Natural killer cell (primary cell): Measurements from ENCODE around the gene ZNF541. TPM values are rescaled to one million over a fixed set of nuclear protein-coding genes. Genes with fewer than 3 reads are reported as not detected.

ENCODE experiments used
- ATAC-seq, 3 donors: fragments of 150-1000 bp in 2 of 3; fragments of 200-7000 bp in 1 of 3; cut with Tn5 transposase; 1 replicate in 1 of 3; 2 replicates in 2 of 3; pipeline ENCODE4 v1.10.0; 2021; ENCODE audit warnings: mild to moderate bottlenecking in 2 of 3, moderate library complexity in 2 of 3
- DNase-seq, 2 donors: peaks; one replicate each; pipeline versions ENCODE4 v3.0.0 to v3.0.0-alpha.2; 2013 to 2021; ENCODE audit warnings: mixed read lengths in 1 of 2
- H3K27ac ChIP-seq: one replicate; pipeline ENCODE4 v1.5.1; 2013; ENCODE audit warnings: mild to moderate bottlenecking, low read length
- H3K27me3 ChIP-seq: one replicate; pipeline ENCODE4 v1.6.1; 2013; ENCODE audit warnings: low read length; ENCODE audit not compliant: control insufficient read depth, insufficient read depth
- H3K36me3 ChIP-seq: one replicate; pipeline ENCODE4 v1.6.1; 2013; ENCODE audit warnings: low read length; ENCODE audit not compliant: control insufficient read depth, insufficient read depth
- H3K4me1 ChIP-seq: one replicate; pipeline ENCODE4 v1.6.1; 2013; ENCODE audit warnings: low read length; ENCODE audit not compliant: control insufficient read depth, insufficient read depth
- H3K4me3 ChIP-seq: one replicate; pipeline ENCODE4 v1.5.1; 2013; ENCODE audit warnings: low read length
- H3K9me3 ChIP-seq: one replicate; pipeline ENCODE4 v1.6.1; 2013; ENCODE audit warnings: low read length; ENCODE audit not compliant: control insufficient read depth, insufficient read depth
- H3K27ac Mint-ChIP-seq, 2 donors: one replicate each; pipeline ENCODE4 v1.8.0; 2022; ENCODE audit warnings: mild to moderate bottlenecking in 2 of 2, mixed read lengths in 2 of 2, moderate library complexity in 1 of 2
- H3K27me3 Mint-ChIP-seq, 2 donors: one replicate each; pipeline ENCODE4 v1.8.0; 2022; ENCODE audit warnings: low read depth in 2 of 2, mixed read lengths in 2 of 2
- H3K36me3 Mint-ChIP-seq: one replicate; pipeline ENCODE4 v1.8.0; 2022; ENCODE audit warnings: mixed read lengths
- H3K4me1 Mint-ChIP-seq, 2 donors: one replicate each; pipeline ENCODE4 v1.8.0; 2022; ENCODE audit warnings: mixed read lengths in 2 of 2
- H3K4me3 Mint-ChIP-seq: one replicate; pipeline ENCODE4 v1.8.0; 2022; ENCODE audit warnings: mild to moderate bottlenecking, moderate library complexity, mixed read lengths
- H3K9me3 Mint-ChIP-seq, 2 donors: one replicate each; pipeline ENCODE4 v1.8.0; 2022; ENCODE audit warnings: mixed read lengths in 2 of 2
- CTCF ChIP-seq: fragments of 200-600 bp; IDR thresholded peaks from one replicate; pipeline ENCODE4 v1.8.0; 2022; ENCODE audit warnings: antibody characterized with exemption
- WGBS: methylation state at CpG from one replicate; pipeline ENCODE4 v1.1.7; 2013; ENCODE audit warnings: missing lambda C conversion rate; ENCODE audit not compliant: insufficient coverage; 5-methylcytosine and 5-hydroxymethylcytosine counted together
- intact Hi-C: fragments of 100-400 bp; cut with micrococcal nuclease; formaldehyde crosslinking; loops from one replicate; pipeline ENCODE4 v1.14.2; 2022
- total RNA-seq, 4 donors: library from RNA; stranded (reverse); fragments of 120-200 nt in 1 of 4; gene quantifications; one replicate each; pipeline versions ENCODE4 v1.2.3 to v1.2.4, GENCODE V29; 2013 to 2022

ZNF541 gene, protein sequence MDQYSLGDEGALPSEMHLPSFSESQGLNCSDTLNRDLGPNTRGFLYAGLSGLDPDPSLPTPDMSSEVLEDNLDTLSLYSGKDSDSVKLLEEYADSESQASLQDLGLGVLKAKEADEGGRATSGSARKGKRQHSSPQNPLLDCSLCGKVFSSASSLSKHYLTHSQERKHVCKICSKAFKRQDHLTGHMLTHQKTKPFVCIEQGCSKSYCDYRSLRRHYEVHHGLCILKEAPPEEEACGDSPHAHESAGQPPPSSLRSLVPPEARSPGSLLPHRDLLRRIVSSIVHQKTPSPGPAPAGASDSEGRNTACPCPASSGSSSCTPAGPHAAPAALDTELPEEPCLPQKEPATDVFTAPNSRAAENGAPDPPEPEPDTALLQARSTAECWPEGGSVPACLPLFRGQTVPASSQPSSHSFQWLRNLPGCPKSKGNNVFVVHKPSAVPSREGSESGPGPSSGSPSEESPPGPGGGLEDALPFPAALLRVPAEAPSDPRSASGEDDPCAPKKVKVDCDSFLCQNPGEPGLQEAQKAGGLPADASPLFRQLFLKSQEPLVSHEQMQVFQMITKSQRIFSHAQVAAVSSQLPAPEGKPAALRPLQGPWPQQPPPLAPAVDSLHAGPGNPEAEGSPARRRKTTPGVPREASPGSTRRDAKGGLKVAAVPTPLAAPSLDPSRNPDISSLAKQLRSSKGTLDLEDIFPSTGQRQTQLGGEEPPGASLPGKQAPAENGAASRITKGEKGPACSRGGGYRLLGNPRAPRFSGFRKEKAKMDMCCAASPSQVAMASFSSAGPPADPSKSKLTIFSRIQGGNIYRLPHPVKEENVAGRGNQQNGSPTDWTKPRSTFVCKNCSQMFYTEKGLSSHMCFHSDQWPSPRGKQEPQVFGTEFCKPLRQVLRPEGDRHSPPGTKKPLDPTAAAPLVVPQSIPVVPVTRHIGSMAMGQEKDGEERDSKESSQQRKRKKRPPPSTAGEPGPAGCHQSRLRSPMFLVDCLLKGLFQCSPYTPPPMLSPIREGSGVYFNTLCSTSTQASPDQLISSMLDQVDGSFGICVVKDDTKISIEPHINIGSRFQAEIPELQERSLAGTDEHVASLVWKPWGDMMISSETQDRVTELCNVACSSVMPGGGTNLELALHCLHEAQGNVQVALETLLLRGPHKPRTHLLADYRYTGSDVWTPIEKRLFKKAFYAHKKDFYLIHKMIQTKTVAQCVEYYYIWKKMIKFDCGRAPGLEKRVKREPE (N-terminal part only)
- total RNA-seq = 1 to 10 TPM; 1.5 to 2.0 (median 1.5) TPM
- total RNA-seq (2013) = 0.63 TPM

DNA sequence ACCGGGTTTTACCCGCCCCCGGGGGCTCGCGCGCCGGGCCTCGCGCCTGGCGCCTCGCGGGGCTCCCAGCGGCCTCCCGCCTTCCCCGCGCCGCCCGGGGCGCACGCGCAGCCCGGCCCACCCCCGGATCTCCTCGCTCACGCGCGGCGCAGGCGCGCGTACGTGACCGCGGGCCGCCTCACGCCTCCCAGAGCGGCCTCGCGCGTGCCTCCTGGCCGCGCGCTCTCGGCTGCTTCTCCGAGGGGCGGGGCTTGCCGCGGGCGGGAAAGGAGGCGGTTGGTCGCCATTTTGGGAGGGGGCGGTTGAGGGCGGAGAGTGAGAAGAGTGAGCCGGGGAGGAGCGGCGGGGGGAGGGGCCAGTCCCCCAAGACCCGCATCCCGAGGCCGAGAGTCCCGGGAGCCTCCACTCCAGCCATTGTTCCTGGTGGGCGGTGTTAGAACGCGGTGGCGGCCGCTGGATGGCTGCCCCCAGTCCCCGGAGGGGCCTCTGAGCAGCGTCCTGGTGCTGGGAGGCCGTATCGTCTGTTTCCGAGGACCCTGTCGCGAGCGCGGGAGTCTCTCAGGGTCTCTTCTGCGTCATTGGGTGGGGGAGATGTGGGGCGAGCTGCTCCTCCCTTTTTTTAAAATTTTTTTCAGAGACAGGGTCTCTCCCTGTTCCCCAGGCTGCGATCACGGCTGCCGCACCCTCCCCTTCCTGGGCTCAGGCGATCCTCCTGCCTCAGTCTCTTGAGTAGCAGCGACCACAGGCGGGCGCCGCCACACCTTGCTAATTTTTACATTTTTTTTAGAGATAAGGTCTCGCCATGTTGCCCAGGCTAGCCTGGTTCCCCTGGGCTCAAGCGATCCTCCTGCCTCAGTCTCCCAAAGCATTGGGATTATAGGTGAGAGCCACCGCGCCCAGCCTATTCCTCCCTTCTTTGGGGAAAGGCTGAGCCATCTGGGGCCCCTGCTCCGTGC lies at the start of gene ZNF541:
Gene ZNF541 (minus strand): TSS at position 78 of the 956 bp plus-strand sequence. CDS start 17,292 bp downstream, outside the sequence.
- Mint-ChIP-seq H3K36me3 (no peaks in the 10 kb centered on the region), H3K27me3 (peaks cover 0 to 11% of the 10 kb centered on the region in 2 donors), H3K9me3 (no peaks in the 10 kb centered on the region), H3K4me1 (peaks cover 19 to 23% of the 10 kb centered on the region in 2 donors), H3K4me3 (peak within 1 kb of the TSS; percentile 83), H3K27ac (peak within 1 kb of the TSS; percentile 17 to 54)
- H3K27ac ChIP-seq = peak within 1 kb of the TSS; percentile 61
- H3K4me1 ChIP-seq = peaks cover 23% of the 10 kb centered on the region
- WGBS = 17% methylated on average over 89 of the region's 89 CpGs
- ATAC-seq (peak; percentile 94 to 98 (median 97)), DNase-seq (peak; percentile 84 to 95)
- TF ChIP-seq CTCF = no peak
- H3K9me3 ChIP-seq = no peaks in the 10 kb centered on the region
- H3K36me3 ChIP-seq = no peaks in the 10 kb centered on the region
- intact Hi-C loops = loop anchor here (1.0 kb wide), 1 partner anchor 58 kb away; the partner anchor contains the start of gene NAPA
- H3K4me3 ChIP-seq = peak within 1 kb of the TSS; percentile 67
- H3K27me3 ChIP-seq = no peaks in the 10 kb centered on the region

DNA sequence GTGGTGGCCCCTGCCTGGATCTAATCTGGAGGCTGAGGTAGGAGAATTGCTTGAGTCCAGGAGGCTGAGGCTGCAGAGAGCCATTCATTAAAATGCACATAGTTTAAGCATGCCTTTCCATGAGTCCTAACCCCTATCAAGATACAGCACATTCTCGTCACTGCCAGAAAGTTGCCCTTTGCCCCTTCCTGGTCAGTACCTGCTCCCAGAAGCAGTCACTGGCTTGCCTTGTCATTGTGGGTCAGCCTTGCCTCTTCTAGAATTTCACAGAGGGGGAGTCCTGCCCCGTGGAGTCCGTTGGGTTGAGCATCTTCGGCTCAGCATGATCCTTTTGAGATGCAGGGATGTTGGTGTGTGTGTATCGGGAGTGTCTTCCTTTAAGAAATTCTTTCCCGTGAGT lies 46.8 kb upstream of the ZNF541 start:
- H3K27ac ChIP-seq = no peak overlapping the region
- intact Hi-C loops = no loop called here
- H3K9me3 ChIP-seq = no peaks in the 10 kb centered on the region
- Mint-ChIP-seq H3K9me3 (no peaks in the 10 kb centered on the region), H3K27me3 (no peaks in the 10 kb centered on the region), H3K36me3 (no peaks in the 10 kb centered on the region), H3K27ac (no peak overlapping the region), H3K4me1 (peaks cover 28 to 38% of the 10 kb centered on the region in 2 donors), H3K4me3 (no peak overlapping the region)
- no peak overlapping the region for H3K4me3 ChIP-seq
- peaks cover 12% of the 10 kb centered on the region for H3K4me1 ChIP-seq
- H3K27me3 ChIP-seq = no peaks in the 10 kb centered on the region
- ATAC-seq = no peak
- peaks cover 3% of the 10 kb centered on the region for H3K36me3 ChIP-seq
- 95% methylated on average over 6 of the region's 6 CpGs for WGBS
- TF ChIP-seq CTCF = no peak
- no peak for DNase-seq

GRCh38 chr19:47618771-47619170 lies 45.8 kb upstream of the ZNF541 start:
- H3K27ac Mint-ChIP-seq = no peak overlapping the region
- 95% methylated on average over 12 of the region's 14 CpGs for WGBS
- peaks cover 25 to 34% of the 10 kb centered on the region in 2 donors for H3K4me1 Mint-ChIP-seq
- no peak for ATAC-seq
- Histone ChIP-seq H3K9me3 (no peaks in the 10 kb centered on the region), H3K27ac (no peak overlapping the region), H3K36me3 (peaks cover 3% of the 10 kb centered on the region), H3K4me3 (no peak overlapping the region), H3K27me3 (no peaks in the 10 kb centered on the region), H3K4me1 (peaks cover 12% of the 10 kb centered on the region)
- no peaks in the 10 kb centered on the region for H3K36me3 Mint-ChIP-seq
- intact Hi-C loops = no loop called here
- no peak for DNase-seq
- no peaks in the 10 kb centered on the region for H3K27me3 Mint-ChIP-seq
- TF ChIP-seq CTCF = no peak
- no peaks in the 10 kb centered on the region for H3K9me3 Mint-ChIP-seq
- H3K4me3 Mint-ChIP-seq = no peak overlapping the region
